Endothelial cell of umbilical vein (primary cell): Measurements from ENCODE around the gene KMT5B. TPM values are rescaled to one million over a fixed set of nuclear protein-coding genes. Genes with fewer than 3 reads are reported as not detected.

Experiments
- BruUV-seq: library from RNA; stranded (reverse); fragments of 400-500 nt; replicated peaks from 2 replicates; lab custom pipeline; 2021; lab: Mats Ljungman, UMichigan
- CTCF ChIA-PET: fragments of 300-600, 350-600 bp; sonication (Branson Sonifier 250); formaldehyde crosslinking; loops from one replicate; lab custom pipeline; 2021; ENCODE audit warnings: antibody characterized with exemption, inconsistent platforms; lab: Charles Lee
- POLR2A ChIA-PET: fragments of 300-600, 350-600 bp; sonication (Branson Sonifier 250); formaldehyde crosslinking; loops from one replicate; lab custom pipeline; 2021; ENCODE audit warnings: antibody characterized with exemption, inconsistent platforms; lab: Charles Lee
- DNase-seq: peaks from one replicate; pipeline ENCODE4 v3.0.0-alpha.2; 2011; ENCODE audit warnings: low read depth, low spot score
- FAIRE-seq: peaks from 2 replicates; lab custom pipeline; 2011; peaks lifted over from hg19 to GRCh38; lab: Jason Lieb, UNC
- H2AFZ ChIP-seq: 2 replicates; pipeline ENCODE4 v1.6.0; 2012; ENCODE audit warnings: low read depth, low read length, control low read depth, inconsistent platforms
- H3K27ac ChIP-seq: 2 replicates; pipeline ENCODE4 v1.5.1; 2011; ENCODE audit warnings: low read depth, mild to moderate bottlenecking, control low read depth, low read length, moderate library complexity; ENCODE audit not compliant: insufficient read depth
- H3K27me3 ChIP-seq, 2 experiments: 2 replicates each; pipeline versions ENCODE4 v1.6.0 to v1.6.1; 2011; ENCODE audit warnings: low read length in 2 of 2, mixed read lengths in 1 of 2; ENCODE audit not compliant: control insufficient read depth in 2 of 2, insufficient read depth in 2 of 2
- H3K36me3 ChIP-seq, 2 experiments: 2 replicates in 1 of 2; 3 replicates in 1 of 2; pipeline ENCODE4 v1.5.1; 2011; ENCODE audit warnings: low read length in 2 of 2, mild to moderate bottlenecking in 1 of 2, moderate library complexity in 1 of 2; ENCODE audit not compliant: control insufficient read depth in 2 of 2, insufficient read depth in 2 of 2; ENCODE audit errors: extremely low read depth in 1 of 2
- H3K4me1 ChIP-seq: 3 replicates; pipeline ENCODE4 v1.5.1; 2011; ENCODE audit warnings: mild to moderate bottlenecking, low read length; ENCODE audit not compliant: control insufficient read depth, insufficient read depth; ENCODE audit errors: extremely low read depth
- H3K4me2 ChIP-seq: 2 replicates; pipeline ENCODE4 v1.6.1; 2011; ENCODE audit warnings: low read length, control low read depth, mixed read lengths; ENCODE audit not compliant: insufficient read depth
- H3K4me3 ChIP-seq, 3 experiments: fragments of 200-600 bp in 1 of 3; sonication (generic), shearing (Covaris generic) in 1 of 3; replicated peaks in 1 of 3; 2 replicates each; pipeline ENCODE4 v1.5.1; 2011 to 2016; ENCODE audit warnings: control low read depth in 3 of 3, low read length in 3 of 3, mild to moderate bottlenecking in 2 of 3, inconsistent platforms in 1 of 3, low read depth in 1 of 3, moderate library complexity in 1 of 3; ENCODE audit not compliant: insufficient read depth in 1 of 3
- H3K79me2 ChIP-seq: 2 replicates; pipeline ENCODE4 v1.6.0; 2012; ENCODE audit warnings: low read length, inconsistent platforms; ENCODE audit not compliant: control insufficient read depth, insufficient read depth
- H3K9ac ChIP-seq: replicated peaks from 2 replicates; pipeline ENCODE3; 2011; ENCODE audit warnings: low read length, control low read depth; ENCODE audit not compliant: insufficient read depth; ENCODE audit errors: extremely low read depth
- H3K9me1 ChIP-seq: replicated peaks from 3 replicates; pipeline ENCODE4 v1.6.0; 2011; ENCODE audit warnings: mild to moderate bottlenecking, low read length; ENCODE audit not compliant: control insufficient read depth, insufficient read depth; ENCODE audit errors: extremely low read depth
- H3K9me3 ChIP-seq: replicated peaks from 2 replicates; pipeline ENCODE4 v1.5.1; 2012; ENCODE audit warnings: low read length, inconsistent platforms; ENCODE audit not compliant: control insufficient read depth, insufficient read depth
- H4K20me1 ChIP-seq: replicated peaks from 2 replicates; pipeline ENCODE3; 2011; ENCODE audit warnings: mild to moderate bottlenecking, low read length; ENCODE audit not compliant: control insufficient read depth, insufficient read depth; ENCODE audit errors: extremely low read depth
- EZH2 ChIP-seq: IDR thresholded peaks from 2 replicates; pipeline ENCODE4 v1.6.1; 2012; ENCODE audit warnings: borderline replicate concordance, low read depth, mild to moderate bottlenecking, moderate library complexity, low read length, inconsistent platforms; ENCODE audit not compliant: severe bottlenecking
- GATA2 ChIP-seq: IDR thresholded peaks from 2 replicates; pipeline ENCODE4 v1.7.0; 2011; ENCODE audit warnings: low read depth, mild to moderate bottlenecking, moderate library complexity, mixed read lengths, low read length; ENCODE audit not compliant: insufficient read length, insufficient read depth
- JUN ChIP-seq: IDR thresholded peaks from 2 replicates; pipeline ENCODE4 v1.6.1; 2011; ENCODE audit warnings: borderline replicate concordance, low read depth; ENCODE audit not compliant: insufficient read length, insufficient read depth
- MAX ChIP-seq: IDR thresholded peaks from 2 replicates; pipeline ENCODE4 v1.6.1; 2011; ENCODE audit not compliant: insufficient read depth, insufficient read length
- POLR2A ChIP-seq: IDR thresholded peaks from 2 replicates; pipeline ENCODE4 v1.6.1; 2012; ENCODE audit warnings: low read depth, mild to moderate bottlenecking, control low read depth, low read length
- POLR2AphosphoS5 ChIP-seq: IDR thresholded peaks from 2 replicates; pipeline ENCODE4 v1.6.1; 2012; ENCODE audit warnings: low read depth, mild to moderate bottlenecking, control low read depth, low read length, moderate library complexity; ENCODE audit not compliant: insufficient read depth
- dilution Hi-C: fragments of 300-500 bp; cut with MboI; formaldehyde crosslinking; loops from one replicate; pipeline ENCODE4 v1.15.0; 2019; ENCODE audit warnings: low sequenced_read_pairs; ENCODE audit not compliant: extremely low pct_ligation_motif_present
- intact Hi-C: fragments of 100-400 bp; cut with micrococcal nuclease; formaldehyde crosslinking; loops from one replicate; pipeline ENCODE4 v1.10.0; 2022
- polyA plus RNA-seq, 4 experiments: library from polyadenylated mRNA; depleted of rRNA in 3 of 4; stranded (reverse) in 3 of 4; unstranded in 1 of 4; fragments of >200 nt; gene quantifications; 2 replicates each; pipeline versions ENCODE4 v1.2.1 to v1.2.3, GENCODE V29; 2011 to 2012; ENCODE audit warnings: missing spikeins in 1 of 4
- total RNA-seq: library from RNA; stranded (reverse); gene quantifications from 2 replicates; pipeline ENCODE4 v1.2.3, GENCODE V29; 2021

Gene KMT5B
- total and polyA plus RNA-seq, 2 donors (not counting 3 experiments of a cell fraction or from before 2014, with no cell fraction given) = 10.1 to 36.3 TPM

- intact Hi-C loops = no loop called here
- Histone ChIP-seq H3K9me3 (no peaks in the 10 kb centered on the region), H3K4me1 (no peaks in the 10 kb centered on the region), H3K27ac (no peak overlapping the region), H3K4me3 (no peak overlapping the region), H3K4me2 (no peak overlapping the region), H2AFZ (no peak overlapping the region), H3K79me2 (no peaks in the 10 kb centered on the region), H3K27me3 (no peaks in the 10 kb centered on the region), H4K20me1 (no peaks in the 10 kb centered on the region), H3K36me3 (peaks cover 0 to 17% of the 10 kb centered on the region in 2 experiments), H3K9me1 (no peaks in the 10 kb centered on the region), H3K9ac (no peak overlapping the region)
- FAIRE-seq (no peak), DNase-seq (no peak)
- BruUV-seq = no TSS peak
- TF ChIP-seq MAX (no peak), JUN (no peak)
- ChIA-PET POLR2A (no interaction called here), CTCF (interaction anchor here (1.9 kb wide), 2 partner anchors 12 to 50 kb away, joined by 4 to 6 read pairs; no protein-coding TSS in a partner anchor)
- dilution Hi-C loops = no loop called here
Measured at GRCh38 chr11:68158580-68158979, 54.5 kb downstream of the KMT5B start.

GRCh38 chr11:68153742-68154141, 59.4 kb downstream of the KMT5B start:
- H3K4me2 ChIP-seq = no peak overlapping the region
- CTCF ChIA-PET = interaction anchor here (0.7 kb wide), 1 partner anchor 22 kb away, joined by 3 read pairs; no protein-coding TSS in a partner anchor
- H2AFZ ChIP-seq = no peak overlapping the region
- H3K9me3 ChIP-seq = no peaks in the 10 kb centered on the region
- peaks cover 10% of the 10 kb centered on the region for H3K4me1 ChIP-seq
- no peak overlapping the region for H3K4me3 ChIP-seq
- intact Hi-C loops = no loop called here
- DNase-seq = no peak
- TF ChIP-seq POLR2AphosphoS5 (no peak), EZH2 (no peak), POLR2A (no peak), GATA2 (no peak), MAX (no peak)
- BruUV-seq = no TSS peak
- dilution Hi-C loops = no loop called here
- H3K27ac ChIP-seq = no peak overlapping the region
- H3K9ac ChIP-seq = no peak overlapping the region
- POLR2A ChIA-PET = no interaction called here
- no peak for FAIRE-seq
- H3K36me3 ChIP-seq = peaks cover 0 to 11% of the 10 kb centered on the region in 2 experiments
- H4K20me1 ChIP-seq = no peaks in the 10 kb centered on the region
- H3K9me1 ChIP-seq = no peaks in the 10 kb centered on the region
- no peaks in the 10 kb centered on the region for H3K27me3 ChIP-seq
- H3K79me2 ChIP-seq = no peaks in the 10 kb centered on the region
